Amniotic epithelial cell (primary cell): Measurements from ENCODE around the gene MTERF2.
A peak's percentile ranks its signal among the peaks of the same experiment; 100 is the strongest.
"Not testable (repeated sequence)": the region's sequence is repeated elsewhere in the genome, so short reads cannot be mapped to it uniquely, and the experiment has no call there.

Source experiments
- DNase-seq: peaks from one replicate; pipeline ENCODE4 v3.0.0-alpha.2; 2010; ENCODE audit warnings: low read depth

The MTERF2 gene, protein sequence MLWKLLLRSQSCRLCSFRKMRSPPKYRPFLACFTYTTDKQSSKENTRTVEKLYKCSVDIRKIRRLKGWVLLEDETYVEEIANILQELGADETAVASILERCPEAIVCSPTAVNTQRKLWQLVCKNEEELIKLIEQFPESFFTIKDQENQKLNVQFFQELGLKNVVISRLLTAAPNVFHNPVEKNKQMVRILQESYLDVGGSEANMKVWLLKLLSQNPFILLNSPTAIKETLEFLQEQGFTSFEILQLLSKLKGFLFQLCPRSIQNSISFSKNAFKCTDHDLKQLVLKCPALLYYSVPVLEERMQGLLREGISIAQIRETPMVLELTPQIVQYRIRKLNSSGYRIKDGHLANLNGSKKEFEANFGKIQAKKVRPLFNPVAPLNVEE

GRCh38 chr12:106986625-106987389, at the start of gene MTERF2:
MTERF2 (minus strand) TSS chr12:106987146; CDS start chr12:106978714, 8,432 bp downstream.
- DNase-seq: peak; percentile 91

DNA sequence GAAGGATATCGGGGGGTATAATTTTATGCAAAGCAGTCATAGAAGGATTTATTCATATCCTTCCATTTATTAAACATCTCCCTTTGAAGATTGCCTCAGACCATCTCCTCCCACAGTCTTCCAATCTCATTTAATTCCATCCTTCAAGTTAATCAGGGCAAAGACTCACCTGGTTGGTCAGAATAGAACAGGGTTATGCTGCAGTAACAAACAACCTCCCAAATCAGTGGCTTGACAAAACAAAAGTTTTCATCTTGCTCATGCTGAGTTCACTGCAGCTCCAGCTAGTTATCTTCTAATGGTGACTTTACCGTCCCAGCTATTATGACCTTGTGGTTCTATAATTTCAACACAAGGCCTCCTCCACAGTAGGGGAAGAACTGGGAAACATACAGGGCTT, 48.8 kb upstream of the MTERF2 start:
- no peak for DNase-seq

DNA sequence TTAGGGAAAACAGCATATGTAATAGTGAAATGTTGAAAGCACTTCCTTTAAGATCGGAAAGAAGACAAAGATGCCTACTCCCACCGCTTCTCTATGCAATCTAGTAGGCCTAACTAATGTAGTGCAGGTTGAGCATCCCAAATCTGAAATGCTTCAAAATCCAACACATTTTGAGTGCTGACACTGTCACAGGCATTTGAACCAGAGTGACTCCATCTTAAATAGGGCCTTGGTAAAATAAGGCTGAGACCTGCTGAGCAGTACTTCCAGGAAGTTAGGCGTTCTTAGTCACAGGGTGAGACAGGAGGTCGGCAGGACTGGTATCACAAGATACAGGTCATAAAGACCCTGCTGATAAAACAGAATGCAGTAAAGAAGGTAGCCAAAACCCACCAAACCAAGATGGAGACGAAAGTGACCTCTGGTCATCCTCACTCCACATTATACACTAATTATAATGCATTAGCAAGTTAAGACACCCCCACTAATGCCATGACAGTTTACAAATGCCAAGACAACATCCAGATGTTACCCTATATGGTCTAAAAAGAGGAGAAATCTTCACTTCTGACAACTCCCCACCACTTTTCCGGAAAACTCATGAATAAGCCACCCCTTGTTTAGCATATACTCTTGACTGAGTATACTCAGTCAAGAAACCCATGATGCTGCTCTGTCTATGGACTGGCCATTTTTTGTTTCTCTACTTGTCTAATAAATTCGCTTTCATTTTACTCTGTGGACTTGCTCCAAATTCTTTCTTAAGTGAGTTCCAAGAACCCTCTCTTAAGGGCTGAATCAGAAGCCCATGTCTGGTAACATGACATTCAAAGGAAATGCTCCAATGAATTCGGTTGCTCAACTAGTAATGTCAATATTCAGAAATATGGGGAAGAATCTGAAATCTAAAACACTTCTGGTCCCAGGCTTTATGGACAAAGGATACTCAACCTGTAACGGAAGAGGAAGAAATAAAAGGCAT, 47.1 kb upstream of the MTERF2 start:
- no peak for DNase-seq

DNA sequence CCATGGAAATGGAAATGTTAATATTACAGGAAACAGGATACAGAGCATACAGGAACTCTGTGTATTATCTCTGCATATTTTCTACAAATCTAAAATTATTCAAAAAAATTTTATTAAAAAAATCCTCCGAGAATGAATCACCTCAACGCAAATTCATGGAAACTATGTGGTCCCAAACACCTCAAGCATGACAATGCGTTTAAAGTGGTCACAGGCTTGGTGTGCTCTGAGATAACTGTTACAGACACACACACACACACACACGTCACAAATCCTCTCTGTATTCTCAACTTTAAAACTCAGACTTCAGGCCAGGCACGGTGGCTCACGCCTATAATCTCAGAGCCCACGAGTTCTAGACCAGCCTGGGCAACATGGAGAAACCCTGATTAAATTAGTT, 45.3 kb upstream of the MTERF2 start:
- no peak for DNase-seq

- DNase-seq: no peak
Measured at GRCh38 chr12:107031061-107031460, 44.1 kb upstream of the MTERF2 start.

GRCh38 chr12:107029081-107029480, 42.1 kb upstream of the MTERF2 start:
- DNase-seq: peak; percentile 9

DNA sequence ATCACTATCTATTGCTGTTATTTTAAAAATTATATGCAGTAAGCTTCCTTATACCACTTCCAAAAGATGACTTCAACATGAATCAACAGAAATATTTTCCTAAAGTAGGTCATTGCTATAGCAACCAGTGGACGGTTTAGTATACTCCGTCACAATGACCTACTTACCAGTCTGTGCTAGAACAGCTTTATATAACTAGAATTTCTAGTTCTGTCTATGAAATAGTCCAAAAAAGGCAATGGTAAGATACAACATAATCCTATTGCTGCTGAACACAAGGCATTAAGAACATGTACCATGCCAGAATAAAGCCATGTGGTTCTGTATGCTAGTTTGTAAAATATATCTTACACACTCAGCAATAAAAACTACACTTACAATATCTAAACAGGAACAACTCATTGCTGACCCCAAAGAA, 40.7 kb upstream of the MTERF2 start:
- peak; percentile 99 for DNase-seq

DNA sequence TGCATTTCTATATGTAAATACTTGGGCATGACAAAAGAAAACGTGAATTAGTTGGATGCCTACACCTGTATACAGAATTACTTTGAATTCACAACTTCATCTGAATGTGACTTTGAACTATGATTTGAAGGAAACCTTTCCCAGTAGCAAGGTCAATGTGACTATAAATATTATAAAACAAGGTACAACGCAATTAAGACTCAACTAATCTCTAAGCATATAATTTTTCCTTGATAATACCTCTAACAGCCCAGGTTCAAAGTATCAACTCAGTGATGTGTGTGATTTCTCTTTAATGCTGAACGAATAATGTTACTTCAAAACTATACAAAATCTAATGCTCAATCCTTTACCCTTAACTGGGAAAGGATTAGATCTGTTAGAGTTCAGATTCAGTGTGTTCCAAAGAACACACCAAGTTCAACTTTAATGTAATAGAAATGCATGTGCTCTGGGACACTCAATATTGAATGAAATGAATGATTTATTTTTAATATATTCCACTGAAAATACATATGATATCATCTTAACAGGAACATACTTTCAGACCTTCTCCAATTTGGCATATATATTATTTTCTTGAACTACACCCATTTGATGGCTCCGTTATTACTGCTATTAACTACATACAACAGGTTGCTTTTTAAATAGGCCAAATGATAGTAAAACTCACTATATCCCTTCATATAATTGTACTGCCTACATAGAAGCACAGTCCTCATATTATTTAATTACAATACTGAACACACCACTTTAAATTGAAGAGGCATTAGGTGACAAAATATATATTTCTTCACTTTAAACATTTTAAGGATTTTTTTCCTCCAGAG, 40.1 kb upstream of the MTERF2 start:
- no peak for DNase-seq

DNA sequence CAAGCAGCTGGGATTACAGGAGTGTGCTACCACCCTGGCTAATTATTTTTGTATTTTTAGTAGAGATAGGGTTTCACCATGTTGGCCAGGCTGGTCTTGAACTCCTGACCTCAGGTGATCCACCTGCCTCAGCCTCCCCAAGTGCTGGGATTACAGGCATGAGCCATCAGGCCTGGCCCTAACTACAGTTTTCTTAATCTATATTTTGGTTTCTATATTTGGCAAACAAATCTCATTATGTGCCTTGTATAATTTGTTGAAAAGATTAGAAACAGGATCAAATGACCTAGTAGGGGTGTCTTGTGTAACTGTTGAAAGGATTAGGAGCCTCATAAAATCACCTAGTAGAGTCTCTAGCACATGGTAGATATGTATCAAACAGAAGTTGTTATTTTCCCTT, 39.4 kb upstream of the MTERF2 start:
- DNase-seq: not testable (repeated sequence)

- DNase-seq: no peak
Measured at GRCh38 chr12:107025671-107026070, 38.7 kb upstream of the MTERF2 start.

- DNase-seq: no peak
Measured at GRCh38 chr12:107019546-107019945, 32.6 kb upstream of the MTERF2 start.

GRCh38 chr12:107017042-107017441, 30.1 kb upstream of the MTERF2 start:
- no peak for DNase-seq

DNA sequence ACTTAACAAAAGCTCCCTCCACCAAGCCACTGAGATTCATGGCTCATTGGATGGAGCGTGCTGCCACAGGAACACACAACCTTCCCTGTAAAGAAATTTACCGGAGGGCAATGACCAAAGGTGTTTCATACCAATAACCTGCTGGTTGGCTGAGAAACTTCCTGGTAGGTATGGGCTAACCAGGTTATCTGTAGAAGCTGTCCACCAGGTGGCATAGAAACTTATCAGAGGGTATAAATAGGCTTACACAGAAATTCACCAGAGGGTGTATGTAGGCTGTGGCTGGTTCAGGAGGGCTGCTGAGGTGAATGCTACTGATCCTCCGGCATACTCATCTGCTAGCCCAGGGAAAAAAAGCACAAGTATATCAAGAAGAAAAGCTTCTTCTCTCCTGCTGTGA, 27.1 kb upstream of the MTERF2 start:
- DNase-seq: no peak

DNA sequence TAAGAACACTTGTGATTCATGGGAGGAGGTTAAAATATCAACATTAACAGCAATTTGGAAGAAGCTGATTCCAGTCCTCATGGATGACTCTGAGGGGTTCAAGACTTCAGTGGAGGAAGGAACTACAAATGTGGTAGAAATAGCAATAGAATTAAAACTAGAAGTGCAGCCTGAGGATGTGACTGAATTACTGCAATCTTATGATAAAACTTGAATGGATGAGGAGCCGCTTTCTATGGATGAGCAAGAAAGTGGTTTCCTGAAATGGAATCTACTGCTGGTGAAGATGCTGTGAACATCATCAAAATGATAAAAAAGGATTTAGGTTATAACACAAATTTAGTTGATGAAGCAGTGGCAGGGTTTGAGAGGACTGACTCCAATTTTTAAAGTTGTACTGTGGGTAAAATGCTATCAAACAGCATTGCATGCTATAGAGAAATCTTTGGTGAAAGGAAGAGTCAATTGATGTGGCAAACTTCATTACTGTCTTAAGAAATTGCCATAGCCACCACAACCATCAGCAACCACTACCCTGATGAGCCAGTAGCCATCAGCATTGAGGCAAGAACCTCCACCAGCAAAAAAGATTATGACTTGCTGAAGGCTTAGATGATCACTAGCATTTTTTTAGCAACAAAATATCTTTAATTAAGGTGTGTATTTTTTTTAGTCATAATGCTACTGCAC, 25.9 kb upstream of the MTERF2 start:
- no peak for DNase-seq

GRCh38 chr12:107011519-107011918, 24.6 kb upstream of the MTERF2 start:
- DNase-seq: no peak

DNA sequence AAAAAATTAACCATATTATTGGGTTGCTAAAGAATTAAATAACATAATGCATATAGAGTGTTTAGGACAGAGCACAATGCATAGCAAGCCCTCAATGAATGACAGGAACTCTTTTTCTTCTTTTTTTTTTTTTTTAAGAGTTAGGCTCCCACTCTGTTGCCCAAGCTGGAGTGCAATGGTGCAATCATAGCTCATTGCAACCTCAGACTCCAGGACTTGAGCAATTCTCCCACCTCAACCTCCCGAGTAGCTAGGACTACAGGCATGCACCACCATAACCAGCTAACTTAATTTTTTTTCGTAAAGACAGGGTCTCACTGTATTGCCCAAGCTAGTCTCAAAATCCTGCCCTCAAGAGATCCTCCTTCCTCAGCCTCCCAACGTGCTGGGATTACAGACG, 20.5 kb upstream of the MTERF2 start:
- peak; percentile 48 for DNase-seq

DNA sequence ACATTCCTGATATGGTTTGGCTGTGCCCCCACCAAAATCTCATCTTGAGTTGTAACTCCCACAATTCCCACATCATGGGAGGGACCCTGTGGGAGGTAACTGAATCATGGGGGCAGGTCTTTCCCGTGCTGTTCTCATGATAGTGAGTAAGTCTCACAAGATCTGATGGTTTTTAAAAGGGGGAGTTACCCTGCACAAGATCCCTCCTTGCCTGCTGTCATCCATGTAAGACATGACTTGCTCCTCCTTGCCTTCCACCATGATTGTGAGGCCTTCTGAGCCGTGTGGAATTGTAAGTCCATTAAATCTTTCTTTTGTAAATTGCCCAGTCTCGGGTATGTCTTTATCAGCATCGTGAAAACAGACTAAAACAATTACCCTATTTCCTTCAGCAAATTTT, 15.7 kb upstream of the MTERF2 start:
- DNase-seq: peak; percentile 37

DNA sequence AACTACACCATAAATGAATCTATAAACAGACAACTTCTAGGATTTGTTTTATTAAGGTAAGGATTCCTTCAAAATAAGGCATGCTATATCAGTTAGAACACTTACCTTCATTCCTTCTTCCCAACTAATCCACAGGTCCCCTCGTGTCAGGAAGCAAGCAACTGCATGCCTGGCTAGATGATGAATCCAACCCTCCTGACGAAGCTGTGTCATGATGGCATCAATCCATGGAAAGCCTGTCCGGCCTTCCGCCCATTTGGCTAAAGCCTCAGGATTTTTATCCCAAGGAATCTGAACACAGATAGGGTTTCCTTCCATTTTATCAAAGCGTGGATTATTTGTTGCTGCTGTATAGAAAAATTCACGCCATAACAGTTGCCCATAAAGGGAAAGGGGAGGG, 12.5 kb upstream of the MTERF2 start:
- DNase-seq: peak; percentile 81

DNA sequence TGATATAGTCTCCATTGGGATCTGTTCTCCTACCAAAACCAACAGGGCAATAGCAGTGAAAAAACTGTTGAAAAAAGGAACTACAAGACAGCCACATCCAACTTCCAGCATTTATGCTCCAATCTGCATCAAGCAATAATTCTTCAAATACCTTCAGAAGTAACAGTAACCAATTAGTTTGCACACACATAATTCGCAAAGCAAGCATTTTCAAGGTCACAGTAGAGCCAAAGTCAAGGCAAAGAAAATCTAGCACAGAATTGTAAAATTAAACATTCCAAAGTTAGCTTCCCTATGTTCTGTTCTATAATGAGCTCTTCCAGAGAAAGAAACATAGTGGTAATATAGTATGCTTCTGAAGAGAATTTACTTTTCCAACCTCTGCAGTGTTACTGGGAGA, 11.0 kb upstream of the MTERF2 start:
- no peak for DNase-seq

DNA sequence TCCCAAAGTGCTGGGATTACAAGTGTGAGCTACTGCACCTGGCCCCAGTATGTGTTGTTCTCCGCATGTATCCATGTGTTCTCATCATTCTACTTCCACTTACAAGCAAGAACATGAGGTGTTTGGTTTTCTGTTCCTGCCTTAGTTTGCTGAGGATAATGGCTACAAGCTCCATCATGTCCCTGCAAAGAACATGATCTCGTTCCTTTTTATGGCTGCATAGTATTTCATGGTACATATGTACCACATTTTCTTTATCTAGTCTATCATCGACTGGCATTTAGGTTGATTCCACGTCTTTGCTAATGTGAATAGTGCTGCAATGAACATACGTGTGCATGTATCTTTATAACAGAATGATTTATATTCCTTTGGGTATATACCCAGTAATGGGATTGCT, 9.2 kb upstream of the MTERF2 start:
- not testable (repeated sequence) for DNase-seq
